Thoracic aorta (tissue), 2 donors: Measurements from ENCODE around the gene PIKFYVE. TPM values are rescaled to one million over a fixed set of nuclear protein-coding genes. Genes with fewer than 3 reads are reported as not detected.

Experiments used
- ATAC-seq: fragments of 150-250 bp; one replicate; pipeline ENCODE4 v1.8.0; 2017; ENCODE audit warnings: low read depth; ENCODE audit not compliant: insufficient number of reproducible peaks, low FRiP score
- DNase-seq: peaks from one replicate; pipeline ENCODE4 v3.0.0-alpha.2; 2020; ENCODE audit warnings: low spot score
- H3K27ac ChIP-seq, 2 donors: fragments of 200-600 bp; sonication (generic); 1 replicate in 1 of 2; 2 replicates in 1 of 2; pipeline ENCODE4 v1.5.1; 2016; ENCODE audit warnings: mild to moderate bottlenecking in 2 of 2, moderate library complexity in 2 of 2
- H3K27me3 ChIP-seq: fragments of 200-600 bp; sonication (generic); replicated peaks from 2 replicates; pipeline ENCODE4 v1.6.0; 2016; ENCODE audit warnings: mild to moderate bottlenecking; ENCODE audit not compliant: insufficient read depth
- H3K36me3 ChIP-seq: fragments of 200-600 bp; sonication (generic); one replicate; pipeline ENCODE4 v1.5.1; 2016
- H3K4me1 ChIP-seq, 2 donors: fragments of 200-600 bp; sonication (generic); 1 replicate in 1 of 2; 2 replicates in 1 of 2; pipeline versions ENCODE4 v1.5.1 to v1.6.0; 2016; ENCODE audit warnings: low read depth in 2 of 2, mild to moderate bottlenecking in 1 of 2; ENCODE audit not compliant: control insufficient read depth in 1 of 2
- H3K4me3 ChIP-seq: fragments of 200-600 bp; sonication (generic); 2 replicates; pipeline ENCODE4 v1.5.1; 2016; ENCODE audit warnings: mild to moderate bottlenecking
- H3K9me3 ChIP-seq: fragments of 200-600 bp; sonication (generic); 2 replicates; pipeline ENCODE4 v1.5.1; 2016
- total RNA-seq, 2 donors: library from RNA; depleted of rRNA; stranded (reverse); fragments of >200 nt; gene quantifications; one replicate each; pipeline versions ENCODE4 v1.1.0 to v1.2.3, GENCODE V29; 2016
- TF ChIP-seq, protein P1 (sequence below): fragments of 200-600 bp; sonication (generic); IDR thresholded peaks from one replicate; pipeline ENCODE4 v1.5.1; 2019; ENCODE audit warnings: antibody characterized with exemption

Gene PIKFYVE
- total RNA-seq, 2 donors from 2014 or later = 18.0 to 29.4 TPM

DNA sequence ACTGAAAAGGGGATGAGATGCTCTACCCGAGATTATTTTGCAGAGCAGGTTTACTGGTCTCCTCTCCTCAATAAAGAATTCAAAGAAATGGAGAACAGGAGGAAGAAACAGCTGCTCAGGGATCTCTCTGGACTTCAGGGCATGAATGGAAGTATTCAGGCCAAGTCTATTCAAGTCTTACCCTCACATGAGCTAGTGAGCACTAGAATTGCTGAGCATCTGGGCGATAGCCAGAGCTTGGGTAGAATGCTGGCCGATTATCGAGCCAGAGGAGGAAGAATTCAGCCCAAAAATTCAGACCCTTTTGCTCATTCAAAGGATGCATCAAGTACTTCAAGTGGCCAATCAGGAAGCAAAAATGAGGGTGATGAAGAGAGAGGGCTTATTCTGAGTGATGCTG, 60.0 kb downstream of the PIKFYVE start:
- DNase-seq (no peak), ATAC-seq (no peak)
- H3K4me3 ChIP-seq = no peak overlapping the region
- H3K27me3 ChIP-seq = no peaks in the 10 kb centered on the region
- no peaks in the 10 kb centered on the region for H3K9me3 ChIP-seq
- TF ChIP-seq, protein P1, sequence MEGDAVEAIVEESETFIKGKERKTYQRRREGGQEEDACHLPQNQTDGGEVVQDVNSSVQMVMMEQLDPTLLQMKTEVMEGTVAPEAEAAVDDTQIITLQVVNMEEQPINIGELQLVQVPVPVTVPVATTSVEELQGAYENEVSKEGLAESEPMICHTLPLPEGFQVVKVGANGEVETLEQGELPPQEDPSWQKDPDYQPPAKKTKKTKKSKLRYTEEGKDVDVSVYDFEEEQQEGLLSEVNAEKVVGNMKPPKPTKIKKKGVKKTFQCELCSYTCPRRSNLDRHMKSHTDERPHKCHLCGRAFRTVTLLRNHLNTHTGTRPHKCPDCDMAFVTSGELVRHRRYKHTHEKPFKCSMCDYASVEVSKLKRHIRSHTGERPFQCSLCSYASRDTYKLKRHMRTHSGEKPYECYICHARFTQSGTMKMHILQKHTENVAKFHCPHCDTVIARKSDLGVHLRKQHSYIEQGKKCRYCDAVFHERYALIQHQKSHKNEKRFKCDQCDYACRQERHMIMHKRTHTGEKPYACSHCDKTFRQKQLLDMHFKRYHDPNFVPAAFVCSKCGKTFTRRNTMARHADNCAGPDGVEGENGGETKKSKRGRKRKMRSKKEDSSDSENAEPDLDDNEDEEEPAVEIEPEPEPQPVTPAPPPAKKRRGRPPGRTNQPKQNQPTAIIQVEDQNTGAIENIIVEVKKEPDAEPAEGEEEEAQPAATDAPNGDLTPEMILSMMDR = no peak
- H3K36me3 ChIP-seq = peaks cover 28% of the 10 kb centered on the region
- peaks cover 11 to 21% of the 10 kb centered on the region in 2 donors for H3K4me1 ChIP-seq
- peak overlapping the region in 1 of 2 donors; percentile 6 for H3K27ac ChIP-seq

DNA sequence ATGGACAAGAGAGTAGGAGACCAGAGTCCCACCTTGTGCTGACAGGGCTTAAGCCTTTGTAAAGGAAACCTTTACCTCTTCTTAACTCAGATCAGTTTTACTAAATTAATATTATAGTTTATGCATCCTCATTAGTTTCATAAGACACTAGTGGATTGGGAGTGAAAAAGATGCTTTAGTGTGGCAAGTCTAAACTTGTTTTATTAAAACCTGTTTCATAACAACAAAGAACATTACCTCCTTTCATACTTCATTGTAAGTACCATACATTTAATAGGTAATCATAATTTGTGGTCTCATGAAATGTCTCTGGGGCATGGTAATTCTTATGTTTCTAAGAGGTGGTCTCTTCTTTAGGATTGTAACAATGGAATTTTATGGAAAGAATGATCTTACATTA, 63.4 kb downstream of the PIKFYVE start:
- H3K9me3 ChIP-seq = no peaks in the 10 kb centered on the region
- ATAC-seq (no peak), DNase-seq (no peak)
- no peaks in the 10 kb centered on the region for H3K27me3 ChIP-seq
- H3K4me3 ChIP-seq = no peak overlapping the region
- H3K4me1 ChIP-seq = peaks cover 6 to 8% of the 10 kb centered on the region in 2 donors
- no peak overlapping the region for H3K27ac ChIP-seq
- TF ChIP-seq, protein P1 = no peak
- peaks cover 42% of the 10 kb centered on the region for H3K36me3 ChIP-seq

DNA sequence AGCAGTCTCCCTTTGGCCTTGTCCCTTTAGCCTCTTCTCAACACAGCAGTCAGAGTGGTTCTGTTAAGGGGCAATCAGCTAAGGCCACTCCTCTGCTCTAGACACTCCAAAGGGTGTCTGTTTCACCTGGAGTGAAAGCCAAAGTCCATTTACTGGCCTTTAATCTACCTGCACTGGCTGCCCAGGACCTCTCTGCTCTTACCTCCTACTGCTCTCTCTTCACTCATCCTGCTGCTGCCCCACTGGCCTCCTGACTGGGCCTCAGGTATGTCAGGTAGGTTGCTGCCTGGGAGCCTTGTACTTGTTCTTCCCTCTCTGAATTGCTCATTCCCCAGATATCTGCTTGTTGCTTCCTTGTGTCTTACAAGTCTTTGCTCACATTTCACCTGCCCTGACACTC, 68.2 kb downstream of the PIKFYVE start:
- H3K27ac ChIP-seq = no peak overlapping the region
- H3K4me3 ChIP-seq = no peak overlapping the region
- TF ChIP-seq, protein P1 = no peak
- H3K36me3 ChIP-seq = peaks cover 48% of the 10 kb centered on the region
- no peaks in the 10 kb centered on the region for H3K4me1 ChIP-seq
- H3K9me3 ChIP-seq = no peaks in the 10 kb centered on the region
- H3K27me3 ChIP-seq = no peaks in the 10 kb centered on the region
- DNase-seq (no peak), ATAC-seq (no peak)

GRCh38 chr2:208346756-208347155, 80.7 kb downstream of the PIKFYVE start:
- Histone ChIP-seq H3K9me3 (no peaks in the 10 kb centered on the region), H3K27me3 (no peaks in the 10 kb centered on the region), H3K4me3 (no peak overlapping the region), H3K36me3 (peaks cover 47% of the 10 kb centered on the region), H3K27ac (no peak overlapping the region), H3K4me1 (no peaks in the 10 kb centered on the region)
- DNase-seq (no peak), ATAC-seq (no peak)
- TF ChIP-seq, protein P1 = no peak

GRCh38 chr2:208350610-208351009, 84.6 kb downstream of the PIKFYVE start:
- H3K4me3 ChIP-seq = no peak overlapping the region
- H3K9me3 ChIP-seq = no peaks in the 10 kb centered on the region
- ATAC-seq (no peak), DNase-seq (no peak)
- H3K36me3 ChIP-seq = peaks cover 58% of the 10 kb centered on the region
- no peaks in the 10 kb centered on the region for H3K4me1 ChIP-seq
- H3K27me3 ChIP-seq = no peaks in the 10 kb centered on the region
- H3K27ac ChIP-seq = no peak overlapping the region
- TF ChIP-seq, protein P1 = no peak
